ENCODE results near the gene DNAJB2. TPM values are rescaled to one million over a fixed set of nuclear protein-coding genes. Genes with fewer than 3 reads are reported as not detected.

DNAJB2 gene
- total and polyA plus RNA-seq, 4 donors = 7.4 to 71.8 (median 27.0) TPM

GRCh38 chr2:219290381-219291171, 11.4 kb downstream of the DNAJB2 start:
- DNase-seq (ENCODE audit: low spot score) = no peak
- 91% methylated on average over 16 of the region's 16 CpGs for WGBS
- Histone ChIP-seq H3K9ac (ENCODE audit: low read depth in 1 of 2, low read length in 2 of 2) (no peak overlapping the region), H3K27ac (ENCODE audit: low read depth in 1 of 2, low read length in 2 of 2) (no peak overlapping the region), H3K36me3 (ENCODE audit: control insufficient read depth in 4 of 4, insufficient read depth in 3 of 4, low read depth in 1 of 4, low read length in 3 of 4) (peaks cover 0 to 4% (median 1%) of the 10 kb centered on the region in 4 donors), H3K27me3 (ENCODE audit: control insufficient read depth in 4 of 4, insufficient read depth in 4 of 4, low read length in 3 of 4) (no peaks in the 10 kb centered on the region), H3K4me3 (ENCODE audit: low read depth in 1 of 3, low read length in 3 of 3) (no peak overlapping the region), H3K4me1 (ENCODE audit: control insufficient read depth in 4 of 4, insufficient read depth in 4 of 4, low read length in 3 of 4) (peaks cover 0 to 4% (median 3%) of the 10 kb centered on the region in 4 donors), H3K9me3 (ENCODE audit: control insufficient read depth in 4 of 4, low read length in 3 of 4) (no peaks in the 10 kb centered on the region)
- no peak for TF ChIP-seq REST (IDR thresholded peaks at IDR 0.05)
- no peak for TF ChIP-seq TAF1 (conservative IDR thresholded peaks at IDR 0.05)
- no peak for TF ChIP-seq EGR1 (IDR thresholded peaks at IDR 0.05; ENCODE audit: low read depth in 2 of 2)
- no peak for TF ChIP-seq SP1 (IDR thresholded peaks at IDR 0.05)
- no peak for TF ChIP-seq JUND (IDR thresholded peaks at IDR 0.05)
- TF ChIP-seq RAD21 (IDR thresholded peaks at IDR 0.05) = no peak
- TF ChIP-seq GABPA (IDR thresholded peaks at IDR 0.05 in 1 of 2, conservative IDR thresholded peaks at IDR 0.05 in 1 of 2) = no peak
- TF ChIP-seq RXRA (IDR thresholded peaks at IDR 0.05) = no peak
- TF ChIP-seq ZBTB33 (IDR thresholded peaks at IDR 0.05) = no peak
- TF ChIP-seq FOXA1 (IDR thresholded peaks at IDR 0.05) = no peak
- TF ChIP-seq, protein P1, sequence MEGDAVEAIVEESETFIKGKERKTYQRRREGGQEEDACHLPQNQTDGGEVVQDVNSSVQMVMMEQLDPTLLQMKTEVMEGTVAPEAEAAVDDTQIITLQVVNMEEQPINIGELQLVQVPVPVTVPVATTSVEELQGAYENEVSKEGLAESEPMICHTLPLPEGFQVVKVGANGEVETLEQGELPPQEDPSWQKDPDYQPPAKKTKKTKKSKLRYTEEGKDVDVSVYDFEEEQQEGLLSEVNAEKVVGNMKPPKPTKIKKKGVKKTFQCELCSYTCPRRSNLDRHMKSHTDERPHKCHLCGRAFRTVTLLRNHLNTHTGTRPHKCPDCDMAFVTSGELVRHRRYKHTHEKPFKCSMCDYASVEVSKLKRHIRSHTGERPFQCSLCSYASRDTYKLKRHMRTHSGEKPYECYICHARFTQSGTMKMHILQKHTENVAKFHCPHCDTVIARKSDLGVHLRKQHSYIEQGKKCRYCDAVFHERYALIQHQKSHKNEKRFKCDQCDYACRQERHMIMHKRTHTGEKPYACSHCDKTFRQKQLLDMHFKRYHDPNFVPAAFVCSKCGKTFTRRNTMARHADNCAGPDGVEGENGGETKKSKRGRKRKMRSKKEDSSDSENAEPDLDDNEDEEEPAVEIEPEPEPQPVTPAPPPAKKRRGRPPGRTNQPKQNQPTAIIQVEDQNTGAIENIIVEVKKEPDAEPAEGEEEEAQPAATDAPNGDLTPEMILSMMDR (IDR thresholded peaks at IDR 0.05; ENCODE audit: low read depth, low read length, missing input control) = no peak
- no peak for TF ChIP-seq HNF4A (conservative IDR thresholded peaks at IDR 0.05)
- TF ChIP-seq HNF4G (IDR thresholded peaks at IDR 0.05) = no peak

- Histone ChIP-seq H3K4me1 (ENCODE audit: control insufficient read depth in 4 of 4, insufficient read depth in 4 of 4, low read length in 3 of 4) (peaks cover 0 to 4% (median 3%) of the 10 kb centered on the region in 4 donors), H3K9me3 (ENCODE audit: control insufficient read depth in 4 of 4, low read length in 3 of 4) (no peaks in the 10 kb centered on the region)
- 80% methylated on average over 7 of the region's 7 CpGs for WGBS
These were observed 12.2 kb downstream of the DNAJB2 start for GRCh38 chr2:219291394-219291793.

More at GRCh38 chr2:219291394-219291793, 12.2 kb downstream of the DNAJB2 start:
- no peak for DNase-seq (ENCODE audit: low spot score)
- Histone ChIP-seq H3K27me3 (ENCODE audit: control insufficient read depth in 4 of 4, insufficient read depth in 4 of 4, low read length in 3 of 4) (no peaks in the 10 kb centered on the region), H3K4me3 (ENCODE audit: low read depth in 1 of 3, low read length in 3 of 3) (no peak overlapping the region), H3K36me3 (ENCODE audit: control insufficient read depth in 4 of 4, insufficient read depth in 3 of 4, low read depth in 1 of 4, low read length in 3 of 4) (peaks cover 0 to 3% (median 0%) of the 10 kb centered on the region in 4 donors), H3K9ac (ENCODE audit: low read depth in 1 of 2, low read length in 2 of 2) (no peak overlapping the region), H3K27ac (ENCODE audit: low read depth in 1 of 2, low read length in 2 of 2) (no peak overlapping the region)
- TF ChIP-seq GABPA (IDR thresholded peaks at IDR 0.05 in 1 of 2, conservative IDR thresholded peaks at IDR 0.05 in 1 of 2) (no peak), HNF4G (IDR thresholded peaks at IDR 0.05) (no peak), HNF4A (conservative IDR thresholded peaks at IDR 0.05) (no peak), NR2F2 (IDR thresholded peaks at IDR 0.05) (no peak), ZBTB33 (IDR thresholded peaks at IDR 0.05) (no peak), YY1 (IDR thresholded peaks at IDR 0.05) (no peak), JUND (IDR thresholded peaks at IDR 0.05) (no peak), ATF3 (IDR thresholded peaks at IDR 0.05) (no peak), RAD21 (IDR thresholded peaks at IDR 0.05) (no peak), REST (IDR thresholded peaks at IDR 0.05) (no peak)
